Neural cell (in vitro differentiated cells): ENCODE results near the gene RMRP.

Source experiments
- CTCF ChIP-seq: fragments of 450-650 bp; IDR thresholded peaks from 2 replicates; pipeline ENCODE4 v1.5.1; 2014; ENCODE audit warnings: antibody characterized with exemption, mild to moderate bottlenecking, moderate library complexity; ENCODE audit not compliant: poor library complexity, severe bottlenecking
- EP300 ChIP-seq: fragments of 450-650 bp; conservative IDR thresholded peaks from 2 replicates; pipeline ENCODE4 v1.6.1; 2014; ENCODE audit warnings: antibody characterized with exemption, mild to moderate bottlenecking, moderate library complexity; ENCODE audit not compliant: poor library complexity, severe bottlenecking
- EZH2 ChIP-seq: fragments of 200-600, 300-800 bp; shearing (Covaris generic), sonication (generic); IDR thresholded peaks from 2 replicates; pipeline ENCODE4 v1.6.1; 2014; ENCODE audit warnings: antibody characterized with exemption, low read length, borderline replicate concordance, mild to moderate bottlenecking; ENCODE audit not compliant: insufficient read depth, poor library complexity, severe bottlenecking
- POLR2AphosphoS5 ChIP-seq: IDR thresholded peaks from 2 replicates; pipeline ENCODE4 v1.6.1; 2012
- TAF1 ChIP-seq: IDR thresholded peaks from 2 replicates; pipeline ENCODE4 v1.6.1; 2012; ENCODE audit warnings: low read depth

- TF ChIP-seq CTCF (no peak), EP300 (no peak), TAF1 (no peak), EZH2 (no peak), POLR2AphosphoS5 (no peak)
Observed at GRCh38 chr9:35682051-35682450, 24.2 kb upstream of the RMRP start.
